Smooth muscle cell (in vitro differentiated cells): Measurements from ENCODE around the gene GREM1. TPM values are rescaled to one million over a fixed set of nuclear protein-coding genes. Genes with fewer than 3 reads are reported as not detected.

ENCODE experiments used
- DNase-seq: peaks from one replicate; lab custom pipeline; 2025; ENCODE audit not compliant: unreplicated experiment; lab: John Stamatoyannopoulos, UW
- H2AFZ ChIP-seq: fragments of 200-600 bp; sonication (generic); 2 replicates; pipeline ENCODE4 v1.6.0; 2016; ENCODE audit warnings: antibody characterized with exemption, low read depth, mild to moderate bottlenecking
- H3F3A ChIP-seq: fragments of 200-600 bp; sonication (generic); 2 replicates; pipeline ENCODE4 v1.6.0; 2017; ENCODE audit warnings: antibody characterized with exemption, low read depth
- H3K27ac ChIP-seq: fragments of 200-600 bp; sonication (generic); 2 replicates; pipeline ENCODE4 v1.5.1; 2016; ENCODE audit warnings: low read depth, mild to moderate bottlenecking
- H3K27me3 ChIP-seq: fragments of 200-600 bp; sonication (generic); 2 replicates; pipeline ENCODE4 v1.6.1; 2016; ENCODE audit warnings: low read depth, mild to moderate bottlenecking
- H3K36me3 ChIP-seq: fragments of 200-600 bp; sonication (generic); 2 replicates; pipeline ENCODE4 v1.5.1; 2016; ENCODE audit warnings: low read depth
- H3K4me1 ChIP-seq: fragments of 200-600 bp; sonication (generic); 2 replicates; pipeline ENCODE4 v1.5.1; 2016; ENCODE audit warnings: low read depth
- H3K4me2 ChIP-seq: fragments of 200-600 bp; sonication (generic); 2 replicates; pipeline ENCODE4 v1.6.0; 2016; ENCODE audit warnings: mild to moderate bottlenecking
- H3K4me3 ChIP-seq: fragments of 200-600 bp; sonication (generic); 2 replicates; pipeline ENCODE4 v1.5.1; 2016; ENCODE audit warnings: mild to moderate bottlenecking
- H3K79me2 ChIP-seq: fragments of 200-600 bp; sonication (generic); 2 replicates; pipeline ENCODE4 v1.6.0; 2016; ENCODE audit warnings: low read depth, mild to moderate bottlenecking
- H3K9ac ChIP-seq: fragments of 200-600 bp; sonication (generic); 2 replicates; pipeline ENCODE4 v1.6.0; 2016; ENCODE audit warnings: low read depth
- H3K9me3 ChIP-seq: fragments of 200-600 bp; sonication (generic); replicated peaks from 2 replicates; pipeline ENCODE4 v1.5.1; 2016; ENCODE audit warnings: low read depth
- H4K20me1 ChIP-seq: fragments of 200-600 bp; sonication (generic); 2 replicates; pipeline ENCODE4 v1.6.0; 2016; ENCODE audit warnings: low read depth
- WGBS: methylation state at CpG from one replicate; pipeline ENCODE4 v1.1.7; 2016; ENCODE audit warnings: low lambda C conversion rate; 5-methylcytosine and 5-hydroxymethylcytosine counted together
- polyA plus RNA-seq: library from polyadenylated mRNA; unstranded; fragments of >200 nt; fragmentation: Nextera tagmentation; extraction: Ambion mirVana; gene quantifications from 2 replicates; pipeline ENCODE4 v1.2.1, GENCODE V29; 2016
- total RNA-seq: library from RNA; depleted of rRNA; stranded (reverse); fragments of >200 nt; gene quantifications from 2 replicates; pipeline ENCODE4 v1.2.3, GENCODE V29; 2014
- TF ChIP-seq, protein P1 (sequence below): fragments of 200-600 bp; sonication (generic); IDR thresholded peaks from 2 replicates; pipeline ENCODE4 v1.5.1; 2017; ENCODE audit warnings: borderline replicate concordance, mild to moderate bottlenecking, antibody characterized with exemption; ENCODE audit not compliant: insufficient read depth, poor library complexity, severe bottlenecking

GREM1 gene
- total and polyA plus RNA-seq, 2 experiments from 2014 or later: 57.4 to 80.1 TPM

DNA sequence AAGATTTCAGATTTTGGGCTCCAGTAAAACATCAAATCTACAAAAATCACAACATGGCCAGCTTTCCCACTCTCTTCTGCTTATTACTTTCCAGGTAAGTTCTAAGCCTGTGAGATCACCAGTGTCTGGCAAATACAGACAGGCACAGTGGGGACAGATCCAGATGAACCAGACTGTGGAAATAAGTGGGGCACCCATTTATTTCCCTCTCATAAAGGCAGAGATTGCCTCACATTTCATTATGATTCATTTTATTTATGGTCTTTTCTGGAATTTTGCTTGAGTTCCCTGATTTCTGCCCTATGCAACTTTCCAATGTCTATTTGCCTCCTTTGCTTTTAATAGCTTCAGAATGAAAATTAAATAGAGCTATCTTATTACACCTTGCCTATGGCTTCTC, 66.8 kb downstream of the GREM1 start:
- Histone ChIP-seq H3K27ac (no peak overlapping the region), H3K4me3 (no peak overlapping the region), H3K4me2 (no peak overlapping the region), H4K20me1 (no peaks in the 10 kb centered on the region), H3K27me3 (no peaks in the 10 kb centered on the region), H2AFZ (no peak overlapping the region), H3K36me3 (no peaks in the 10 kb centered on the region), H3K4me1 (peaks cover 4% of the 10 kb centered on the region), H3F3A (no peaks in the 10 kb centered on the region), H3K9ac (no peak overlapping the region), H3K9me3 (no peaks in the 10 kb centered on the region), H3K79me2 (no peaks in the 10 kb centered on the region)
- DNase-seq: no peak
- TF ChIP-seq, protein P1, sequence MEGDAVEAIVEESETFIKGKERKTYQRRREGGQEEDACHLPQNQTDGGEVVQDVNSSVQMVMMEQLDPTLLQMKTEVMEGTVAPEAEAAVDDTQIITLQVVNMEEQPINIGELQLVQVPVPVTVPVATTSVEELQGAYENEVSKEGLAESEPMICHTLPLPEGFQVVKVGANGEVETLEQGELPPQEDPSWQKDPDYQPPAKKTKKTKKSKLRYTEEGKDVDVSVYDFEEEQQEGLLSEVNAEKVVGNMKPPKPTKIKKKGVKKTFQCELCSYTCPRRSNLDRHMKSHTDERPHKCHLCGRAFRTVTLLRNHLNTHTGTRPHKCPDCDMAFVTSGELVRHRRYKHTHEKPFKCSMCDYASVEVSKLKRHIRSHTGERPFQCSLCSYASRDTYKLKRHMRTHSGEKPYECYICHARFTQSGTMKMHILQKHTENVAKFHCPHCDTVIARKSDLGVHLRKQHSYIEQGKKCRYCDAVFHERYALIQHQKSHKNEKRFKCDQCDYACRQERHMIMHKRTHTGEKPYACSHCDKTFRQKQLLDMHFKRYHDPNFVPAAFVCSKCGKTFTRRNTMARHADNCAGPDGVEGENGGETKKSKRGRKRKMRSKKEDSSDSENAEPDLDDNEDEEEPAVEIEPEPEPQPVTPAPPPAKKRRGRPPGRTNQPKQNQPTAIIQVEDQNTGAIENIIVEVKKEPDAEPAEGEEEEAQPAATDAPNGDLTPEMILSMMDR: no peak

DNA sequence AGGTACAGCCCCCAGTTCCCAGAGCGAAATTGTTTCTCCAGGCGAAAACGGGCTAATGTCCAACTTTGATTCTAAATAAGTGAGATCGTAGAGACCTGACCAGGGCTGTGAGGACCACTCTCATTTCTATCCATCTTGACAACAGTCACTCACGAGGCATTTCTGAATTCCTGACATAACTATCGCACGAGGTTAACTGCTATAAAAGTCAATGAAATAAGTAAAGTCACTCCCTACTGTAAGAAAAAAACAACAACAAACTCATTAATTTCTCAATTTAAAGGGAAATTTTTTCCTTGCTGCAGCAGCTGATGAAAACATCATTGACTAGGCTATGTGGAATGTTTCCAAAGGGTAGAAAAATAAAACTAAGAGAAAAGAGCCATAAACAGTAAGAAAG, 69.1 kb downstream of the GREM1 start:
- WGBS: 88% methylated on average over 7 of the region's 7 CpGs
- H3K27me3 ChIP-seq: no peaks in the 10 kb centered on the region
- H3K4me1 ChIP-seq: peaks cover 2% of the 10 kb centered on the region
- no peaks in the 10 kb centered on the region for H3K9me3 ChIP-seq
- H3K79me2 ChIP-seq: no peaks in the 10 kb centered on the region
- H4K20me1 ChIP-seq: no peaks in the 10 kb centered on the region
- H2AFZ ChIP-seq: no peak overlapping the region
- no peak overlapping the region for H3K4me2 ChIP-seq
- H3F3A ChIP-seq: no peaks in the 10 kb centered on the region
- TF ChIP-seq, protein P1: no peak
- no peak for DNase-seq
- H3K36me3 ChIP-seq: no peaks in the 10 kb centered on the region
- no peak overlapping the region for H3K9ac ChIP-seq
- no peak overlapping the region for H3K27ac ChIP-seq
- no peak overlapping the region for H3K4me3 ChIP-seq

DNA sequence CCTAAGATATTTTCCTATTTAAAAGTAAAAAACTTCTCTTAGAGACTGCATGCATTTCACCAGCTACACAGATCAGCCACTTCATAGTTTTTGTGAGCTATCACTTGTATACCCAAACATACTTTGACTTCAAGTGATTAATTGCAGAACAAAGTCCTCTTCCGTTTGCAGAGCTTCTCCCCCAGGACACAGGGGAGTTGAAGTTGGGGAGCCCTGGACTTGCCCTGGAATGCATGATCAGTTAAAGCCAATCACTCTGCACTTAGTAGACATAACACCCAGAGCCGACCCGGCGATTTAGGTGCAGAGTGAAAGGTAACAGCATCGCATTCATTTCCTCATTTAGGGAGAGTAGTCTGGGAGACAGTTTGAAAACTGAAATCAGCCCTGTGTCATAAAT, 70.1 kb downstream of the GREM1 start:
- H3K9ac ChIP-seq: no peak overlapping the region
- 91% methylated on average over 5 of the region's 5 CpGs for WGBS
- H3K4me1 ChIP-seq: no peaks in the 10 kb centered on the region
- no peaks in the 10 kb centered on the region for H3K36me3 ChIP-seq
- DNase-seq: no peak
- H4K20me1 ChIP-seq: no peaks in the 10 kb centered on the region
- TF ChIP-seq, protein P1: no peak
- no peak overlapping the region for H3K4me3 ChIP-seq
- H3K4me2 ChIP-seq: no peak overlapping the region
- H3K9me3 ChIP-seq: no peaks in the 10 kb centered on the region
- no peaks in the 10 kb centered on the region for H3K27me3 ChIP-seq
- no peaks in the 10 kb centered on the region for H3K79me2 ChIP-seq
- no peaks in the 10 kb centered on the region for H3F3A ChIP-seq
- H2AFZ ChIP-seq: no peak overlapping the region
- no peak overlapping the region for H3K27ac ChIP-seq

DNA sequence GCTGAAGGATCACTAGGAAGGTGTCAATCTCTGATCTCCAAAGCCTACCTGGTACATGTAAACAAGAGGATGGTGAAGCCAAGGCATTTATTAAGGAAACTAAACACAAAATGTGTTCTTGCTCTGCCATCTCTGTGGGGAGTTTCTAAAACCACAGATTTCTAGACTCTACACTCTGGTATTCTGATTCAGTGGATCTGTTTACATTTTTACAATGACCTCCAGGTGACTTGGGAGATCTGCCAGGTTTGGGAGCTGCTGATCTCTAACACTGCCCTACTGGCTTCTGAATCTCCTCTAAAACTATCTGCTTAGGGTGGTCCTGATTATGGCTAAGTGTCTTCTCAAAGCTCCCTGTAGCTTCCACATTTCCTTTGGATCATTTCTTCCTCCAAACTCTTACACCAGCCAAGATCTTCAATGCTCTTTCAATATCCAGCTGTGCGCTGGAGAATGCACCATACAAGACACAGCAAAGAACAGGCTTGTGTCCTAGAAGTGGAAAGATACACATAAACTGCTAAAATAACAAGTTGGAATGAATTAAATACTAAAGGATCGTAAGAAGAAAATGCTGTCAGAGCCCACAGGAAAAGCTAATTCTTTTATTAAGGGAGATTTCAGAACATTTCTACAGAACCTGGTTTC, 72.7 kb downstream of the GREM1 start:
- Histone ChIP-seq H3K4me3 (no peak overlapping the region), H3K79me2 (no peaks in the 10 kb centered on the region), H2AFZ (no peak overlapping the region), H3K36me3 (no peaks in the 10 kb centered on the region), H3K27ac (no peak overlapping the region), H4K20me1 (no peaks in the 10 kb centered on the region), H3K4me1 (no peaks in the 10 kb centered on the region), H3K9ac (no peak overlapping the region), H3F3A (no peaks in the 10 kb centered on the region), H3K9me3 (no peaks in the 10 kb centered on the region), H3K27me3 (no peaks in the 10 kb centered on the region), H3K4me2 (no peak overlapping the region)
- no peak for DNase-seq
- TF ChIP-seq, protein P1: no peak
- WGBS: 93% methylated on average over 2 of the region's 2 CpGs
